HCT116 (cell line): ENCODE results near the gene SEC14L1.

ENCODE experiments used
- CEBPB ChIP-seq: IDR thresholded peaks from 2 replicates; pipeline ENCODE4 v1.6.1; 2012; ENCODE audit warnings: low read depth
- EGR1 ChIP-seq: IDR thresholded peaks from 2 replicates; pipeline ENCODE4 v1.6.1; 2012; ENCODE audit warnings: low read depth
- EZH2phosphoT487 ChIP-seq: fragments of 200-600 bp; IDR thresholded peaks from 2 replicates; pipeline ENCODE4 v1.6.1; 2018; ENCODE audit warnings: antibody characterized with exemption, borderline replicate concordance
- FOSL1 ChIP-seq: IDR thresholded peaks from 2 replicates; pipeline ENCODE4 v1.6.1; 2012; ENCODE audit warnings: low read depth
- MAX ChIP-seq: IDR thresholded peaks from 2 replicates; pipeline ENCODE4 v1.6.1; 2012
- POLR2A ChIP-seq: IDR thresholded peaks from 2 replicates; pipeline ENCODE4 v1.7.0; 2011; ENCODE audit warnings: borderline replicate concordance; ENCODE audit not compliant: insufficient read depth, insufficient read length; ENCODE audit errors: extremely low read depth
- POLR2AphosphoS5 ChIP-seq: IDR thresholded peaks from 2 replicates; pipeline ENCODE4 v1.6.1; 2011; ENCODE audit warnings: mild to moderate bottlenecking, low read depth, low read length, moderate library complexity
- REST ChIP-seq: IDR thresholded peaks from 2 replicates; pipeline ENCODE4 v1.6.1; 2012; ENCODE audit warnings: low read depth
- SIN3A ChIP-seq: IDR thresholded peaks from 2 replicates; pipeline ENCODE4 v1.6.1; 2012; ENCODE audit warnings: low read depth
- SP1 ChIP-seq: IDR thresholded peaks from 2 replicates; pipeline ENCODE4 v1.6.1; 2012; ENCODE audit warnings: low read depth
- TCF7L2 ChIP-seq: IDR thresholded peaks from 2 replicates; pipeline ENCODE4 v1.7.0; 2011; ENCODE audit warnings: borderline replicate concordance, inconsistent platforms; ENCODE audit not compliant: insufficient read depth, insufficient read length; ENCODE audit errors: extremely low read depth
- YY1 ChIP-seq: IDR thresholded peaks from 2 replicates; pipeline ENCODE4 v1.6.1; 2011; ENCODE audit warnings: low read length, low read depth, moderate library complexity, mild to moderate bottlenecking; ENCODE audit not compliant: insufficient replicate concordance; ENCODE audit errors: extremely low read depth
- ZFX ChIP-seq: fragments of 450-650 bp; IDR thresholded peaks from 2 replicates; pipeline ENCODE4 v1.6.1; 2017
- TF ChIP-seq, protein P1 (sequence below), 3 experiments: fragments of 200-600 bp in 1 of 3; sonication (generic) in 1 of 3; IDR thresholded peaks in 2 of 3; conservative IDR thresholded peaks in 1 of 3; 2 replicates each; pipeline ENCODE4 v1.5.1; 2012 to 2017; ENCODE audit warnings: low read depth in 2 of 3, low read length in 2 of 3, antibody characterized with exemption in 1 of 3, borderline replicate concordance in 1 of 3, control low read depth in 1 of 3, mild to moderate bottlenecking in 1 of 3, mixed read lengths in 1 of 3, mixed run types in 1 of 3, moderate library complexity in 1 of 3; ENCODE audit not compliant: insufficient read depth in 1 of 3

DNA sequence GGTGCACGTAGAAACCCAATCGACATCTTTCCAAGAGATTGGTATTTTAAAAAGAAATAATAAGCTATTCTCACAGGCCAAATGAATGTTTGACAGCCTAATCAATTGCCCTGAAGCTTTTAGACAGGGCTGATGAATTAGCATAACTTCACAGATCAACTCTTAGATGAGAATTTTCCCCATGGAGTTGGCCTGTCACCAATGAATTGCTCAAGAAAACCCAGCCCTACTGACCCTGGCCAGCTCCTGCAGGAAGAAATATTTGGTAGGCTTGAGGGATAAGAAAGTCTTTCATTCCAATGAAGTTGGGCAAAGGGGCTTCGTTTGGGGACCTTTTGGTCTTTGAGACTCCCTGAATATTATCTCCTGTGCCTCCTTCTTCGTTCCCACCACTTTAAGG lies 23.4 kb upstream of the SEC14L1 start:
- TF ChIP-seq, protein P1, sequence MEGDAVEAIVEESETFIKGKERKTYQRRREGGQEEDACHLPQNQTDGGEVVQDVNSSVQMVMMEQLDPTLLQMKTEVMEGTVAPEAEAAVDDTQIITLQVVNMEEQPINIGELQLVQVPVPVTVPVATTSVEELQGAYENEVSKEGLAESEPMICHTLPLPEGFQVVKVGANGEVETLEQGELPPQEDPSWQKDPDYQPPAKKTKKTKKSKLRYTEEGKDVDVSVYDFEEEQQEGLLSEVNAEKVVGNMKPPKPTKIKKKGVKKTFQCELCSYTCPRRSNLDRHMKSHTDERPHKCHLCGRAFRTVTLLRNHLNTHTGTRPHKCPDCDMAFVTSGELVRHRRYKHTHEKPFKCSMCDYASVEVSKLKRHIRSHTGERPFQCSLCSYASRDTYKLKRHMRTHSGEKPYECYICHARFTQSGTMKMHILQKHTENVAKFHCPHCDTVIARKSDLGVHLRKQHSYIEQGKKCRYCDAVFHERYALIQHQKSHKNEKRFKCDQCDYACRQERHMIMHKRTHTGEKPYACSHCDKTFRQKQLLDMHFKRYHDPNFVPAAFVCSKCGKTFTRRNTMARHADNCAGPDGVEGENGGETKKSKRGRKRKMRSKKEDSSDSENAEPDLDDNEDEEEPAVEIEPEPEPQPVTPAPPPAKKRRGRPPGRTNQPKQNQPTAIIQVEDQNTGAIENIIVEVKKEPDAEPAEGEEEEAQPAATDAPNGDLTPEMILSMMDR (IDR thresholded peaks at IDR 0.05 in 2 of 3, conservative IDR thresholded peaks at IDR 0.05 in 1 of 3; ENCODE audit: borderline replicate concordance in 1 of 3, insufficient read depth in 1 of 3, low read depth in 2 of 3, low read length in 2 of 3) = no peak
- TF ChIP-seq SIN3A (no peak), ZFX (no peak), SP1 (no peak), POLR2AphosphoS5 (no peak), MAX (no peak), REST (no peak), POLR2A (no peak), EZH2phosphoT487 (no peak), EGR1 (no peak), CEBPB (no peak), YY1 (no peak), TCF7L2 (no peak), FOSL1 (no peak)
